CD14-positive monocyte (primary cell): Measurements from ENCODE around the gene SUGT1. TPM values are rescaled to one million over a fixed set of nuclear protein-coding genes. Genes with fewer than 3 reads are reported as not detected.

Experiments used
- DNase-seq, 3 donors: peaks; one replicate each; pipeline ENCODE4 v3.0.0-alpha.2; 2011 to 2022
- H2AFZ ChIP-seq: 2 replicates; pipeline ENCODE4 v1.6.0; 2012; ENCODE audit warnings: mild to moderate bottlenecking, low read depth, low read length, inconsistent platforms; ENCODE audit not compliant: insufficient read depth, poor library complexity, severe bottlenecking
- H3K27ac ChIP-seq, 2 donors: 1 replicate in 1 of 2; 2 replicates in 1 of 2; pipeline ENCODE4 v1.5.1; 2012 to 2013; ENCODE audit warnings: low read length in 2 of 2, control low read depth in 1 of 2, inconsistent platforms in 1 of 2, low read depth in 1 of 2, mild to moderate bottlenecking in 1 of 2
- H3K27me3 ChIP-seq, 2 donors: one replicate each; pipeline versions ENCODE4 v1.6.0 to v1.6.1; 2011 to 2013; ENCODE audit warnings: low read length in 2 of 2; ENCODE audit not compliant: control insufficient read depth in 2 of 2, insufficient read depth in 2 of 2
- H3K36me3 ChIP-seq, 2 donors: replicated peaks in 1 of 2; 1 replicate in 1 of 2; 2 replicates in 1 of 2; pipeline versions ENCODE4 v1.5.1 to v1.6.1; 2012 to 2013; ENCODE audit warnings: low read length in 2 of 2, control low read depth in 1 of 2, inconsistent platforms in 1 of 2, mild to moderate bottlenecking in 1 of 2; ENCODE audit not compliant: insufficient read depth in 2 of 2, control insufficient read depth in 1 of 2
- H3K4me1 ChIP-seq, 2 donors: 1 replicate in 1 of 2; 2 replicates in 1 of 2; pipeline versions ENCODE4 v1.5.1 to v1.6.1; 2012 to 2013; ENCODE audit warnings: low read length in 2 of 2, control low read depth in 1 of 2, inconsistent platforms in 1 of 2, mild to moderate bottlenecking in 1 of 2, moderate library complexity in 1 of 2; ENCODE audit not compliant: insufficient read depth in 2 of 2, control insufficient read depth in 1 of 2
- H3K4me2 ChIP-seq: replicated peaks from 2 replicates; pipeline ENCODE3; 2012; ENCODE audit warnings: low read length, moderate library complexity, mild to moderate bottlenecking; ENCODE audit not compliant: poor library complexity, severe bottlenecking; ENCODE audit errors: extremely low read depth
- H3K4me3 ChIP-seq, 3 experiments: fragments of 200-600 bp in 1 of 3; sonication (generic) in 1 of 3; replicated peaks in 1 of 3; 1 replicate in 2 of 3; 2 replicates in 1 of 3; pipeline ENCODE4 v1.5.1; 2011 to 2013; ENCODE audit warnings: low read length in 3 of 3, mild to moderate bottlenecking in 3 of 3, control low read depth in 2 of 3, low read depth in 2 of 3, inconsistent platforms in 1 of 3, moderate library complexity in 1 of 3
- H3K79me2 ChIP-seq: 2 replicates; pipeline ENCODE4 v1.6.0; 2012; ENCODE audit warnings: mild to moderate bottlenecking, control low read depth, inconsistent platforms, low read length, moderate library complexity; ENCODE audit not compliant: insufficient read depth
- H3K9ac ChIP-seq: 2 replicates; pipeline ENCODE4 v1.6.0; 2017; ENCODE audit warnings: low read length, mild to moderate bottlenecking; ENCODE audit not compliant: insufficient read depth, poor library complexity, severe bottlenecking
- H3K9me3 ChIP-seq, 2 donors: replicated peaks in 1 of 2; 1 replicate in 1 of 2; 2 replicates in 1 of 2; pipeline versions ENCODE4 v1.5.1 to v1.6.1; 2012 to 2013; ENCODE audit warnings: low read length in 2 of 2, control low read depth in 1 of 2; ENCODE audit not compliant: control insufficient read depth in 1 of 2, insufficient read depth in 1 of 2
- H4K20me1 ChIP-seq: 2 replicates; pipeline ENCODE4 v1.6.0; 2012; ENCODE audit warnings: mild to moderate bottlenecking, low read length, control low read depth, moderate library complexity; ENCODE audit not compliant: insufficient read depth
- H3K27ac Mint-ChIP-seq, 7 donors: one replicate each; pipeline ENCODE4 v1.8.0; 2020; ENCODE audit warnings: mild to moderate bottlenecking in 7 of 7, mixed read lengths in 7 of 7, moderate library complexity in 6 of 7, inconsistent platforms in 2 of 7
- H3K27me3 Mint-ChIP-seq, 3 donors: one replicate each; pipeline ENCODE4 v1.8.0; 2021 to 2022; ENCODE audit warnings: low read depth in 3 of 3, mild to moderate bottlenecking in 3 of 3, mixed read lengths in 3 of 3, moderate library complexity in 3 of 3, inconsistent platforms in 1 of 3
- H3K36me3 Mint-ChIP-seq, 2 donors: one replicate each; pipeline ENCODE4 v1.8.0; 2020; ENCODE audit warnings: mixed read lengths in 2 of 2, inconsistent platforms in 1 of 2, mild to moderate bottlenecking in 1 of 2
- H3K4me1 Mint-ChIP-seq: one replicate; pipeline ENCODE4 v1.8.0; 2020; ENCODE audit warnings: mild to moderate bottlenecking, mixed read lengths
- H3K4me3 Mint-ChIP-seq, 2 donors: one replicate each; pipeline ENCODE4 v1.8.0; 2020; ENCODE audit warnings: mild to moderate bottlenecking in 2 of 2, mixed read lengths in 2 of 2, moderate library complexity in 1 of 2
- H3K9me3 Mint-ChIP-seq, 7 donors: one replicate each; pipeline ENCODE4 v1.8.0; 2020 to 2022; ENCODE audit warnings: mixed read lengths in 7 of 7, mild to moderate bottlenecking in 6 of 7, moderate library complexity in 6 of 7, inconsistent platforms in 2 of 7
- CTCF ChIP-seq: fragments of 200-600 bp; IDR thresholded peaks from one replicate; pipeline ENCODE4 v1.8.0; 2022; ENCODE audit warnings: antibody characterized with exemption, mild to moderate bottlenecking
- WGBS: methylation state at CpG from one replicate; pipeline ENCODE4 v1.1.5; 2013; ENCODE audit warnings: missing lambda C conversion rate; ENCODE audit not compliant: insufficient coverage; 5-methylcytosine and 5-hydroxymethylcytosine counted together
- intact Hi-C, 2 donors: fragments of 100-400 bp; cut with micrococcal nuclease; formaldehyde crosslinking; loops; one replicate each; pipeline versions ENCODE4 v1.15.0 to v1.15.1; 2023
- polyA plus RNA-seq, 3 donors: library from polyadenylated mRNA; depleted of rRNA in 1 of 3; unstranded in 2 of 3; stranded (reverse) in 1 of 3; fragments of 300-500 nt in 2 of 3; fragments of >200 nt in 1 of 3; fragmentation: Illumina TruSeq in 2 of 3; gene quantifications; 1 replicate in 2 of 3; 2 replicates in 1 of 3; pipeline ENCODE4 v1.2.3, GENCODE V29; 2012 to 2021

Gene SUGT1
- polyA plus RNA-seq, 3 donors = 18.1 to 40.1 (median 37.7) TPM

GRCh38 chr13:52743988-52744387, 91.4 kb downstream of the SUGT1 start:
- WGBS = no CpG with 5 or more reads among the region's 3 CpGs
- Histone ChIP-seq H3K9ac (no peak overlapping the region), H4K20me1 (no peaks in the 10 kb centered on the region), H3K4me2 (no peak overlapping the region), H3K4me1 (peaks cover 7% of the 10 kb centered on the region in 2 donors), H2AFZ (no peak overlapping the region), H3K4me3 (no peak overlapping the region), H3K79me2 (no peaks in the 10 kb centered on the region), H3K36me3 (no peaks in the 10 kb centered on the region), H3K27ac (no peak overlapping the region), H3K9me3 (peaks cover 0 to 10% of the 10 kb centered on the region in 2 donors), H3K27me3 (peaks cover 25 to 37% of the 10 kb centered on the region in 2 donors)
- intact Hi-C loops = no loop called here
- Mint-ChIP-seq H3K27me3 (peaks cover 36 to 54% (median 40%) of the 10 kb centered on the region in 3 donors), H3K27ac (no peak overlapping the region), H3K36me3 (no peaks in the 10 kb centered on the region), H3K4me1 (peaks cover 7% of the 10 kb centered on the region), H3K4me3 (no peak overlapping the region), H3K9me3 (peaks cover 0 to 11% (median 3%) of the 10 kb centered on the region in 7 donors)
- no peak for DNase-seq
- no peak for TF ChIP-seq CTCF

GRCh38 chr13:52744842-52745375, 92.3 kb downstream of the SUGT1 start:
- no peak overlapping the region for H3K4me3 ChIP-seq
- 95% methylated on average over 4 of the region's 6 CpGs for WGBS
- Mint-ChIP-seq H3K9me3 (peaks cover 0 to 5% (median 2%) of the 10 kb centered on the region in 7 donors), H3K36me3 (no peaks in the 10 kb centered on the region), H3K27me3 (peaks cover 29 to 45% (median 32%) of the 10 kb centered on the region in 3 donors), H3K27ac (no peak overlapping the region), H3K4me3 (no peak overlapping the region), H3K4me1 (peaks cover under 1% of the 10 kb centered on the region)
- TF ChIP-seq CTCF = no peak
- no peaks in the 10 kb centered on the region for H3K4me1 ChIP-seq
- H3K9me3 ChIP-seq = peaks cover 0 to 3% of the 10 kb centered on the region in 2 donors
- H3K27me3 ChIP-seq = peaks cover 16 to 28% of the 10 kb centered on the region in 2 donors
- H4K20me1 ChIP-seq = no peaks in the 10 kb centered on the region
- H2AFZ ChIP-seq = no peak overlapping the region
- H3K36me3 ChIP-seq = no peaks in the 10 kb centered on the region
- intact Hi-C loops = no loop called here
- H3K79me2 ChIP-seq = no peaks in the 10 kb centered on the region
- no peak for DNase-seq
- no peak overlapping the region for H3K27ac ChIP-seq
- H3K4me2 ChIP-seq = no peak overlapping the region
- no peak overlapping the region for H3K9ac ChIP-seq
